Activated CD4-positive, CD25-positive, alpha-beta regulatory T cell (primary cell): ENCODE results near the gene CCT4.
"Not testable (repeated sequence)": the region's sequence is repeated elsewhere in the genome, so short reads cannot be mapped to it uniquely, and the experiment has no call there.

Experiments
- DNase-seq, 4 experiments: peaks; one replicate each; lab custom pipeline; 2025; lab: John Stamatoyannopoulos, UW

CCT4 gene

GRCh38 chr2:61888267-61889055 lies at the start of gene CCT4:
Gene CCT4 (minus strand): TSS chr2:61888656. CDS start chr2:61888507, 149 bp downstream.
- DNase-seq = peak; percentile 78 to 86 (median 84)

GRCh38 chr2:61937886-61938285 lies 49.4 kb upstream of the CCT4 start:
- DNase-seq = no peak

- DNase-seq = no peak
Observed at GRCh38 chr2:61937098-61937497, 48.6 kb upstream of the CCT4 start.

GRCh38 chr2:61928826-61929461 lies 40.5 kb upstream of the CCT4 start:
- DNase-seq = no peak

GRCh38 chr2:61926531-61927477 lies 38.3 kb upstream of the CCT4 start:
- DNase-seq = no peak

- no peak for DNase-seq
Observed at GRCh38 chr2:61924895-61925663, 36.6 kb upstream of the CCT4 start.

GRCh38 chr2:61922714-61923113 lies 34.3 kb upstream of the CCT4 start:
- DNase-seq = no peak

- DNase-seq = no peak
Observed at GRCh38 chr2:61920548-61920947, 32.1 kb upstream of the CCT4 start.

- not testable (repeated sequence) for DNase-seq
Observed at GRCh38 chr2:61914794-61915193, 26.3 kb upstream of the CCT4 start.

- no peak for DNase-seq
Observed at GRCh38 chr2:61911510-61911909, 23.1 kb upstream of the CCT4 start.

GRCh38 chr2:61910603-61911002 lies 22.1 kb upstream of the CCT4 start:
- no peak for DNase-seq

- no peak for DNase-seq
Observed at GRCh38 chr2:61909116-61909515, 20.7 kb upstream of the CCT4 start.

GRCh38 chr2:61906186-61906470 lies 17.7 kb upstream of the CCT4 start:
- DNase-seq = no peak

- peak; percentile 61 to 73 (median 65) for DNase-seq
Observed at GRCh38 chr2:61905372-61906185, 17.1 kb upstream of the CCT4 start, which contains the start of gene COMMD1. Gene COMMD1 (plus strand): TSS chr2:61905674. CDS start chr2:61905679, 5 bp downstream.

GRCh38 chr2:61900281-61900680 lies 11.8 kb upstream of the CCT4 start:
- DNase-seq = no peak

- no peak for DNase-seq
Observed at GRCh38 chr2:61898810-61899209, 10.4 kb upstream of the CCT4 start.

- no peak for DNase-seq
Observed at GRCh38 chr2:61887717-61888266, 664 bp downstream of the CCT4 start.

- DNase-seq = no peak
Observed at GRCh38 chr2:61885896-61886603, 2.4 kb downstream of the CCT4 start.

GRCh38 chr2:61882850-61883249 lies 5.6 kb downstream of the CCT4 start:
- no peak for DNase-seq

GRCh38 chr2:61879351-61879750 lies 9.1 kb downstream of the CCT4 start:
- DNase-seq = not testable (repeated sequence)
